K562 (cell line): Measurements from ENCODE around the gene DPP4. TPM values are rescaled to one million over a fixed set of nuclear protein-coding genes. Genes with fewer than 3 reads are reported as not detected.

ENCODE experiments used
- ATAC-seq: fragments of 200-7000 bp; cut with Tn5 transposase; 3 replicates; pipeline ENCODE4 v1.9.1; 2020; ENCODE audit warnings: moderate library complexity
- BruUV-seq: library from RNA; stranded (reverse); fragments of 400-500 nt; replicated peaks from 2 replicates; lab custom pipeline; 2021; lab: Mats Ljungman, UMichigan
- CTCF ChIA-PET: fragments of 300-600 bp; formaldehyde crosslinking; extraction: SDS; loops from one replicate; lab custom pipeline; 2021; ENCODE audit warnings: low intra/inter-chr PET ratio; lab: Yijun Ruan, JAX
- POLR2A ChIA-PET: fragments of 300-600, 350-650 bp; sonication (Branson Sonifier 250); formaldehyde crosslinking; extraction: SDS; loops from one replicate; lab custom pipeline; 2021; ENCODE audit warnings: antibody characterized with exemption, inconsistent platforms; lab: Yijun Ruan, JAX
- DNase-seq, 4 experiments: peaks; one replicate each; pipeline versions ENCODE4 v3.0.0 to v3.0.0-alpha.2; 2011 to 2018; ENCODE audit warnings: low spot score in 3 of 4, mixed read lengths in 3 of 4; ENCODE audit errors: extremely low read depth in 1 of 4
- FAIRE-seq: peaks from 2 replicates; lab custom pipeline; 2011; peaks lifted over from hg19 to GRCh38; lab: Jason Lieb, UNC
- H2AFZ ChIP-seq: 2 replicates; pipeline ENCODE4 v1.6.0; 2011; ENCODE audit warnings: low read depth, low read length, control low read depth, inconsistent platforms
- H3K27ac ChIP-seq: fragments of 200-600 bp; 3 replicates; pipeline ENCODE4 v1.8.0; 2011; ENCODE audit warnings: low read depth, mild to moderate bottlenecking, control low read depth, inconsistent platforms, low read length, moderate library complexity, mixed read lengths; ENCODE audit errors: extremely low read depth
- H3K27me3 ChIP-seq, 2 experiments: fragments of 300-600 bp in 1 of 2; 2 replicates in 1 of 2; 3 replicates in 1 of 2; pipeline versions ENCODE4 v1.6.0 to v1.8.0; 2011; ENCODE audit warnings: inconsistent platforms in 2 of 2, low read length in 2 of 2, mild to moderate bottlenecking in 1 of 2, mixed read lengths in 1 of 2, moderate library complexity in 1 of 2; ENCODE audit not compliant: control insufficient read depth in 2 of 2, insufficient read depth in 2 of 2
- H3K36me3 ChIP-seq: fragments of 300-600 bp; 3 replicates; pipeline ENCODE4 v1.8.0; 2011; ENCODE audit warnings: mild to moderate bottlenecking, low read length, inconsistent platforms; ENCODE audit not compliant: control insufficient read depth, insufficient read depth
- H3K4me1 ChIP-seq, 2 experiments: fragments of 200-600 bp in 1 of 2; replicated peaks in 1 of 2; 2 replicates in 1 of 2; 3 replicates in 1 of 2; pipeline versions ENCODE4 v1.5.1 to v1.8.0; 2011; ENCODE audit warnings: inconsistent platforms in 2 of 2, low read length in 2 of 2, mild to moderate bottlenecking in 1 of 2, mixed read lengths in 1 of 2, moderate library complexity in 1 of 2; ENCODE audit not compliant: control insufficient read depth in 2 of 2, insufficient read depth in 2 of 2
- H3K4me2 ChIP-seq: 2 replicates; pipeline ENCODE4 v1.6.1; 2011; ENCODE audit warnings: low read length, control low read depth, inconsistent platforms, mixed read lengths; ENCODE audit not compliant: insufficient read depth
- H3K4me3 ChIP-seq: fragments of 200-600 bp; sonication (generic), shearing (Covaris generic); 2 replicates; pipeline ENCODE4 v1.5.1; 2016; ENCODE audit warnings: control low read depth, inconsistent platforms
- H3K79me2 ChIP-seq: fragments of 200-600 bp; 3 replicates; pipeline ENCODE4 v1.8.0; 2011; ENCODE audit warnings: low read length, inconsistent platforms; ENCODE audit not compliant: control insufficient read depth, insufficient read depth
- H3K9ac ChIP-seq, 2 experiments: 2 replicates each; pipeline versions ENCODE4 v1.6.0 to v1.6.1; 2011; ENCODE audit warnings: low read depth in 2 of 2, low read length in 2 of 2, control low read depth in 1 of 2, inconsistent platforms in 1 of 2, mild to moderate bottlenecking in 1 of 2, mixed read lengths in 1 of 2; ENCODE audit not compliant: insufficient read depth in 1 of 2
- H3K9me1 ChIP-seq: one replicate; pipeline ENCODE4 v1.6.0; 2011; ENCODE audit warnings: inconsistent platforms, mild to moderate bottlenecking, low read length, moderate library complexity; ENCODE audit not compliant: control insufficient read depth, insufficient read depth
- H3K9me3 ChIP-seq: replicated peaks from 2 replicates; pipeline ENCODE4 v1.5.1; 2011; ENCODE audit warnings: low read depth, low read length, inconsistent platforms; ENCODE audit not compliant: control insufficient read depth, insufficient read depth
- H4K20me1 ChIP-seq: replicated peaks from 2 replicates; pipeline ENCODE4 v1.6.1; 2011; ENCODE audit warnings: low read length, inconsistent platforms, mixed read lengths; ENCODE audit not compliant: control insufficient read depth, insufficient read depth
- CREB3L1 ChIP-seq: fragments of 450-650 bp; IDR thresholded peaks from 2 replicates; pipeline ENCODE4 v1.6.1; 2014; ENCODE audit warnings: low read depth, mild to moderate bottlenecking, moderate library complexity, borderline replicate concordance
- ZBTB43 ChIP-seq: sonication (generic); formaldehyde crosslinking; IDR thresholded peaks from 2 replicates; pipeline ENCODE4 v1.8.0; 2023; ENCODE audit warnings: mild to moderate bottlenecking, missing genetic modification reagents
- ZEB2 ChIP-seq: fragments of 450-650 bp; IDR thresholded peaks from 2 replicates; pipeline ENCODE4 v1.6.1; 2016
- WGBS: fragments of 100-300 bp; shearing (Covaris generic); methylation state at CpG from one replicate; pipeline ENCODE4 v1.1.6; 2016; ENCODE audit warnings: low coverage, mixed read lengths; ENCODE audit not compliant: insufficient coverage; ENCODE audit errors: missing lambda C conversion rate; 5-methylcytosine and 5-hydroxymethylcytosine counted together
- in situ Hi-C: fragments of 300-500 bp; cut with MboI; formaldehyde crosslinking; loops from 4 replicates; pipeline ENCODE4 v1.15.0; 2018; ENCODE audit warnings: inconsistent platforms, mixed read lengths
- intact Hi-C: fragments of 100-400 bp; cut with micrococcal nuclease; formaldehyde crosslinking; loops from 2 replicates; pipeline ENCODE4 v1.14.2; 2022
- polyA plus RNA-seq, 8 experiments: library from polyadenylated mRNA; depleted of rRNA in 4 of 8; stranded (reverse) in 5 of 8; unstranded in 3 of 8; fragments of >200 nt; fragmentation: Nextera tagmentation in 2 of 8; fragmentation: Illumina TruSeq in 1 of 8; extraction: Ambion mirVana in 2 of 8; extraction: Trizol in 1 of 8; gene quantifications; 2 replicates each; pipeline versions ENCODE4 v1.2.1 to v1.2.3, GENCODE V29; 2011 to 2014; ENCODE audit warnings: inconsistent platforms in 1 of 8, missing spikeins in 1 of 8
- total RNA-seq, 7 experiments: library from RNA; depleted of rRNA in 6 of 7; stranded (reverse); fragments of >200 nt in 6 of 7; fragmentation: Illumina TruSeq in 2 of 7; extraction: Trizol in 2 of 7; gene quantifications; 2 replicates each; pipeline versions ENCODE4 v1.2.1 to v1.2.3, GENCODE V29; 2011 to 2021; ENCODE audit warnings: low replicate concordance in 1 of 7

The DPP4 gene
- total and polyA plus RNA-seq, 9 of the 15 experiments (the other 6 are each of a cell fraction or from before 2014, with no cell fraction given), result 0.11 TPM; not detected in 8

- TF ChIP-seq ZBTB43 (no peak), CREB3L1 (no peak)
Observed at GRCh38 chr2:161994761-161995520, 79.1 kb downstream of the DPP4 start (continued).

DNA sequence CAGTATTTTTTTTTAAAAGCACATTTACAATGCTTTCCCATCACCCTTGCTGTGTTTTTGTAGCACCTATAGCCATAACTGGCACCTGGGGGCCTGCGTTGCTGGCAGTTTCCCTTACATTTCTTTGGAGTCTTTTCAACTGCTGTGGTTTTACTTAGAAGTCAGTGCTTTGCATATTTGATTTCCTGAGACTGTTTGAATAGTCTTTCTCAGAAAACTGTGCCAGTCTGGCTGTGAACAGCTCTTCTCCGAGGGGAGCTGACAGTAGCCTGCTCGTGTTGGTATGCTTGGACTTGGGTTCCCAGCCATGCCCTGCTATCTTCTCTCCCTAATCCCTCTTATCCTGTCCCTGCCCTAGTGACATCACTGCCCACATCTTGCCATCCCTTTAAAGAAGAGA, 81.5 kb downstream of the DPP4 start:
- no TSS peak for BruUV-seq
- Histone ChIP-seq H2AFZ (no peak overlapping the region), H3K27ac (no peak overlapping the region), H3K9me1 (no peaks in the 10 kb centered on the region), H3K36me3 (no peaks in the 10 kb centered on the region), H4K20me1 (no peaks in the 10 kb centered on the region), H3K27me3 (no peaks in the 10 kb centered on the region), H3K9me3 (no peaks in the 10 kb centered on the region; the same call in 1 of the 2 replicates), H3K4me1 (no peaks in the 10 kb centered on the region), H3K4me3 (no peak overlapping the region), H3K79me2 (no peaks in the 10 kb centered on the region), H3K4me2 (no peak overlapping the region), H3K9ac (no peak overlapping the region)
- WGBS, result 0% methylated on average over 3 of the region's 3 CpGs
- in situ Hi-C loops, result no loop called here
- DNase-seq (no peak), ATAC-seq (no peak), FAIRE-seq (no peak)
- ChIA-PET POLR2A (no interaction called here), CTCF (no interaction called here)
- no peak for TF ChIP-seq ZEB2
- intact Hi-C loops, result no loop called here
